OCI-LY1 (cell line): ENCODE data around the gene SLC2A4RG.

Experiments
- H2AFZ ChIP-seq: fragments of 200-600 bp; sonication (generic), shearing (Covaris generic); 2 replicates; pipeline ENCODE4 v1.6.0; 2014; ENCODE audit warnings: antibody characterized with exemption, mild to moderate bottlenecking, low read length
- H3F3A ChIP-seq: fragments of 200-600 bp; sonication (generic), shearing (Covaris generic); 2 replicates; pipeline ENCODE4 v1.6.0; 2014; ENCODE audit warnings: mild to moderate bottlenecking, antibody characterized with exemption, low read length, moderate library complexity; ENCODE audit not compliant: insufficient read depth
- H3K27ac ChIP-seq: fragments of 200-600 bp; sonication (generic); 2 replicates; pipeline ENCODE4 v1.5.1; 2014; ENCODE audit warnings: low read length, mixed run types, mild to moderate bottlenecking, low read depth; ENCODE audit not compliant: poor library complexity, severe bottlenecking
- H3K27me3 ChIP-seq: fragments of 200-600 bp; sonication (generic); 2 replicates; pipeline ENCODE4 v1.6.0; 2014; ENCODE audit warnings: antibody characterized with exemption, mild to moderate bottlenecking, low read length, moderate library complexity; ENCODE audit not compliant: insufficient read depth
- H3K36me3 ChIP-seq: fragments of 200-600 bp; sonication (generic); 2 replicates; pipeline ENCODE4 v1.6.1; 2014; ENCODE audit warnings: mild to moderate bottlenecking, antibody characterized with exemption, low read length, moderate library complexity, mixed read lengths; ENCODE audit not compliant: insufficient read depth
- H3K4me1 ChIP-seq: fragments of 200-600 bp; sonication (generic); 2 replicates; pipeline ENCODE4 v1.5.1; 2014; ENCODE audit warnings: mild to moderate bottlenecking, low read length, moderate library complexity; ENCODE audit not compliant: insufficient read depth, severe bottlenecking
- H3K4me2 ChIP-seq: fragments of 200-600 bp; sonication (generic), shearing (Covaris generic); 2 replicates; pipeline ENCODE4 v1.6.1; 2014; ENCODE audit warnings: low read length
- H3K4me3 ChIP-seq: fragments of 200-600 bp; sonication (generic); 2 replicates; pipeline ENCODE4 v1.5.1; 2014; ENCODE audit warnings: low read length, low read depth, mild to moderate bottlenecking, mixed read lengths; ENCODE audit not compliant: poor library complexity, severe bottlenecking
- H3K79me2 ChIP-seq: fragments of 200-600 bp; shearing (Covaris generic); 2 replicates; pipeline ENCODE4 v1.6.1; 2016; ENCODE audit warnings: mixed run types, low read length, mixed read lengths; ENCODE audit not compliant: insufficient read depth
- H3K9ac ChIP-seq: fragments of 200-600 bp; sonication (generic), shearing (Covaris generic); 2 replicates; pipeline ENCODE4 v1.6.1; 2014; ENCODE audit warnings: mild to moderate bottlenecking, low read length, mixed read lengths
- H3K9me2 ChIP-seq: fragments of 200-600 bp; sonication (generic), shearing (Covaris generic); 2 replicates; pipeline ENCODE4 v1.6.1; 2014; ENCODE audit warnings: low read depth, mild to moderate bottlenecking, low read length, mixed read lengths
- H3K9me3 ChIP-seq: fragments of 200-600 bp; shearing (Covaris generic); 2 replicates; pipeline ENCODE4 v1.6.1; 2014; ENCODE audit warnings: low read length, mixed read lengths
- H4K20me1 ChIP-seq: fragments of 200-600 bp; sonication (generic), shearing (Covaris generic); 2 replicates; pipeline ENCODE4 v1.6.0; 2016; ENCODE audit warnings: mild to moderate bottlenecking, low read length; ENCODE audit not compliant: insufficient read depth
- EZH2 ChIP-seq: fragments of 200-600 bp; sonication (generic), shearing (Covaris generic); IDR thresholded peaks from 2 replicates; pipeline ENCODE4 v1.8.0; 2017; ENCODE audit warnings: borderline replicate concordance, mixed run types, mild to moderate bottlenecking, antibody characterized with exemption, low read length, moderate library complexity, mixed read lengths
- TF ChIP-seq, protein P1 (sequence below): fragments of 200-600 bp; sonication (generic), shearing (Covaris generic); IDR thresholded peaks from 2 replicates; pipeline ENCODE4 v1.5.1; 2017; ENCODE audit warnings: mild to moderate bottlenecking, antibody characterized with exemption, low read length, moderate library complexity, mixed read lengths

Gene SLC2A4RG

DNA sequence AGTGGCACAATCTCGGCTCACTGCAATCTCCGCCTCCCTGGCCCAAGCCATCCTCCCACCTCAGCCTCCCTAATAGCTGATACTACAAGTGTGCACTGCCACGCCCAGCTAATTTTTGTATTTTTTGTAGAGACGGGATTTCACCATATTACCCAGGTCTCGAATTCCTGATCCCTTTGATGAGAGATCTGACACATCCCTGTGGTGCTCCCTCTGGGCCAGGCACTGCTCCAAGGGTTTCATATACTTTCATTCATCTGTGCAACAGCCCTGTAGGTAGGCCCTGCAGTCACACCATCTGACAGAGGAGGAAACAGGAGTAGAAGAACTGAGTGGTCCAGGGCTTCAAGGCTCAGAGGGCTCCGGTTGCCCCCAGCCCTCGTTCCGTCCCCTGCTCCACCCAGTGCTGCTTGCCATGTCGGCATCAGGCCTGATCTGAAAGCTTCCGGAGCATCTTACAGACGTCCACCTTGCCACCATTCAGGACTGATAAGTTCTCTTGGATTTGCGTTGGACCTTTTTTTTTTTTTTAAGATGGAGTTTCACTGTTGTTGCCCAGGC lies 28.4 kb upstream of the SLC2A4RG start:
- Histone ChIP-seq H3K36me3 (peaks cover 71% of the 10 kb centered on the region), H3K79me2 (peaks cover 7% of the 10 kb centered on the region), H2AFZ (no peak overlapping the region), H3K27me3 (no peaks in the 10 kb centered on the region), H3K27ac (no peak overlapping the region), H3K4me3 (no peak overlapping the region), H4K20me1 (no peaks in the 10 kb centered on the region), H3K4me1 (peaks cover 20% of the 10 kb centered on the region), H3K9me3 (peaks cover 17% of the 10 kb centered on the region), H3K9ac (no peak overlapping the region), H3K4me2 (no peak overlapping the region), H3K9me2 (no peaks in the 10 kb centered on the region), H3F3A (no peaks in the 10 kb centered on the region)
- TF ChIP-seq, protein P1, sequence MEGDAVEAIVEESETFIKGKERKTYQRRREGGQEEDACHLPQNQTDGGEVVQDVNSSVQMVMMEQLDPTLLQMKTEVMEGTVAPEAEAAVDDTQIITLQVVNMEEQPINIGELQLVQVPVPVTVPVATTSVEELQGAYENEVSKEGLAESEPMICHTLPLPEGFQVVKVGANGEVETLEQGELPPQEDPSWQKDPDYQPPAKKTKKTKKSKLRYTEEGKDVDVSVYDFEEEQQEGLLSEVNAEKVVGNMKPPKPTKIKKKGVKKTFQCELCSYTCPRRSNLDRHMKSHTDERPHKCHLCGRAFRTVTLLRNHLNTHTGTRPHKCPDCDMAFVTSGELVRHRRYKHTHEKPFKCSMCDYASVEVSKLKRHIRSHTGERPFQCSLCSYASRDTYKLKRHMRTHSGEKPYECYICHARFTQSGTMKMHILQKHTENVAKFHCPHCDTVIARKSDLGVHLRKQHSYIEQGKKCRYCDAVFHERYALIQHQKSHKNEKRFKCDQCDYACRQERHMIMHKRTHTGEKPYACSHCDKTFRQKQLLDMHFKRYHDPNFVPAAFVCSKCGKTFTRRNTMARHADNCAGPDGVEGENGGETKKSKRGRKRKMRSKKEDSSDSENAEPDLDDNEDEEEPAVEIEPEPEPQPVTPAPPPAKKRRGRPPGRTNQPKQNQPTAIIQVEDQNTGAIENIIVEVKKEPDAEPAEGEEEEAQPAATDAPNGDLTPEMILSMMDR = no peak
- TF ChIP-seq EZH2 = no peak

DNA sequence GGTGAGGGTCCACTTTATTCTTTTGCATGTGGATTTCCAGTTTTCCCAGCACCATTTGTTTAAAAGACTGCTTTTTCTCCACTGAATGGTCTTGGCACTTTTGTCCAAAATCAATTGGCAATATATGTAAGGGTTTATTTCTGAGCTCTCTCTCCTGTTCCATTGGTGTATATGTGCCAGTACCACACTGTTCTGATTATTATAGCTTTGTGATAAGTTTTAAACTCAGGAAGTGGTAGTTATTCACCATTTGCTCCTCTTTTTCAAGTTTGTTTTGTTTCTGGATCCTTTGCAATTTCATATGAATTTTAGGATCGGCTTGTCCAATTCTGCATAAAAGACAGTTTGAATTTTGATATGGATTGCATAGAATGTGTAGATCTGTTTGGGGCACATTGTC lies 27.4 kb upstream of the SLC2A4RG start:
- Histone ChIP-seq H3F3A (no peaks in the 10 kb centered on the region), H3K27ac (no peak overlapping the region), H3K36me3 (peaks cover 76% of the 10 kb centered on the region), H3K4me2 (no peak overlapping the region), H3K4me1 (peaks cover 11% of the 10 kb centered on the region), H4K20me1 (no peaks in the 10 kb centered on the region), H3K27me3 (no peaks in the 10 kb centered on the region), H3K9me2 (no peaks in the 10 kb centered on the region), H2AFZ (no peak overlapping the region), H3K9ac (no peak overlapping the region), H3K9me3 (peaks cover 17% of the 10 kb centered on the region), H3K79me2 (peaks cover 8% of the 10 kb centered on the region), H3K4me3 (no peak overlapping the region)
- TF ChIP-seq, protein P1 = no peak
- no peak for TF ChIP-seq EZH2

DNA sequence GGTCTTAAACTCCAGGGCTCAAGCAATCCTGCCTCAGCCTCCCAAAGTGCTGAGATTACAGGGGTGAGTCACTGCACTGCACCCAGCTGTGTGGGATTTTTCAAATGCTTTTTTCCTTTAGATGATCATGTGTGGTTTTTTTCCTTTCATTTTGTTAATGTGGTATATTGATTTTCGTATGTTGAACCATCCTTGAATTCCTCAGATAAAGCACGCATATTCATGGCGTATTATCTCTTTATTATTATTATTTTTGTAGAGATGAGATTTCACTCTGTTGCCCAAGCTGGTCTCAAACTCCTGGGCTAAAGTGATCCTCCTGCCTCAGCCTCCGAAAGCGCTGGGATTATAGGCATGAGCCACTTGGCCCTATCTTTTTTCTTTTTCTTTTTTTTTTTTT lies 24.7 kb upstream of the SLC2A4RG start:
- Histone ChIP-seq H3K27ac (no peak overlapping the region), H3K4me3 (no peak overlapping the region), H3K79me2 (peaks cover 13% of the 10 kb centered on the region; the same call in 1 of the 2 replicates), H3K9ac (no peak overlapping the region), H3F3A (no peaks in the 10 kb centered on the region), H3K36me3 (peaks cover 96% of the 10 kb centered on the region), H3K4me1 (no peaks in the 10 kb centered on the region), H3K9me3 (peaks cover 24% of the 10 kb centered on the region), H3K27me3 (no peaks in the 10 kb centered on the region), H3K9me2 (no peaks in the 10 kb centered on the region), H2AFZ (no peak overlapping the region), H3K4me2 (no peak overlapping the region), H4K20me1 (no peaks in the 10 kb centered on the region)
- TF ChIP-seq EZH2 = no peak
- TF ChIP-seq, protein P1 = no peak
